ENCODE results near the gene GUCY1A1. TPM values are rescaled to one million over a fixed set of nuclear protein-coding genes. Genes with fewer than 3 reads are reported as not detected.

The GUCY1A1 gene
- total RNA-seq, 2 donors from 2014 or later: 7.6 to 20.0 TPM

DNA sequence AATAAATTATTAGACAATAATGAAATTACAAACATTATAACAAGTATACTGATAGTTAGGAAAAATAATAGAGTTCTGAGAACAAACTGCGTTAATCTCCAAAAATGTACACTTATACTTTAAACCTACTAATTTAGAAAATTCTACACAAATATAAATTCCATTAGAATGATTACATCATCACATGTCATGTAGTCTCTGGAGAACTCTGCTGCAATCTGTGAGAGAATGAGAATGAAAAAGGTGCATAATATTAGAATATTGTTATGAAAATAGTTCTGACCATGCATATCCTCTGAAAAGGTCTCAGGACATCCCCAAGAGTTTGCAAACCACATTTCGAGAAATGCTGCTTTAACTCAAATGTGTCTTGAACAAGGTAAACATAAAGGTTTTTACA lies 11.4 kb downstream of the GUCY1A1 start:
- no peaks in the 10 kb centered on the region for H3K9me3 ChIP-seq
- no peak for ATAC-seq
- no peaks in the 10 kb centered on the region for H3K36me3 ChIP-seq (replicated peaks in 1 of 2; ENCODE audit: insufficient read depth in 1 of 2, low read depth in 2 of 2)
- no peak for DNase-seq
- intact Hi-C loops (cut with DNase I): no loop called here
- H3K27ac ChIP-seq: no peak overlapping the region
- no peak overlapping the region for H3K4me3 ChIP-seq
- H3K27me3 ChIP-seq: no peaks in the 10 kb centered on the region
- peaks cover 17% of the 10 kb centered on the region for H3K4me1 ChIP-seq
- TF ChIP-seq, protein P1, sequence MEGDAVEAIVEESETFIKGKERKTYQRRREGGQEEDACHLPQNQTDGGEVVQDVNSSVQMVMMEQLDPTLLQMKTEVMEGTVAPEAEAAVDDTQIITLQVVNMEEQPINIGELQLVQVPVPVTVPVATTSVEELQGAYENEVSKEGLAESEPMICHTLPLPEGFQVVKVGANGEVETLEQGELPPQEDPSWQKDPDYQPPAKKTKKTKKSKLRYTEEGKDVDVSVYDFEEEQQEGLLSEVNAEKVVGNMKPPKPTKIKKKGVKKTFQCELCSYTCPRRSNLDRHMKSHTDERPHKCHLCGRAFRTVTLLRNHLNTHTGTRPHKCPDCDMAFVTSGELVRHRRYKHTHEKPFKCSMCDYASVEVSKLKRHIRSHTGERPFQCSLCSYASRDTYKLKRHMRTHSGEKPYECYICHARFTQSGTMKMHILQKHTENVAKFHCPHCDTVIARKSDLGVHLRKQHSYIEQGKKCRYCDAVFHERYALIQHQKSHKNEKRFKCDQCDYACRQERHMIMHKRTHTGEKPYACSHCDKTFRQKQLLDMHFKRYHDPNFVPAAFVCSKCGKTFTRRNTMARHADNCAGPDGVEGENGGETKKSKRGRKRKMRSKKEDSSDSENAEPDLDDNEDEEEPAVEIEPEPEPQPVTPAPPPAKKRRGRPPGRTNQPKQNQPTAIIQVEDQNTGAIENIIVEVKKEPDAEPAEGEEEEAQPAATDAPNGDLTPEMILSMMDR (IDR thresholded peaks at IDR 0.05): no peak
- no peak for TF ChIP-seq POLR2A (IDR thresholded peaks at IDR 0.05)
- WGBS, 2 donors: 84 to 95% methylated on average over 2 of the region's 2 CpGs

DNA sequence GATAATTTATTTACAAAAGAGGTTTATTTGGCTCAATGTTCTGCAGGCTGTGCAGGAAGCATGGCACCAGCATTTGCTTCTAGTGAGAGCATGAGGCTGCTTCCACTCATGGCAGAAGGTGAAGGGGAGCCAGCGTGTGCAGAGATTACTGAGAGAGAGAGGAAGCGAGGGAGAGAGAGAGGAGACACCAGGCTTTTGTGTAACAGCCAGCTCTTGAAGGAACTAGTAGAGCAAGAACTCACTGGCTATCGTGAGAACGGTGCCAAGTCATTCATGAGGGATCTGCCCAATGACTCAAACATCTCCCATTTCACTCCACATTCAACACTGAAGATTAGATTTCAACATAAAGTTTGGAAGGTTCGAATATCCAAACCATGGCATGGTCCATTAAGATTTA lies 12.7 kb downstream of the GUCY1A1 start:
- no peak overlapping the region for H3K27ac ChIP-seq
- H3K4me1 ChIP-seq: peaks cover 17% of the 10 kb centered on the region
- no peak for ATAC-seq
- H3K36me3 ChIP-seq (replicated peaks in 1 of 2; ENCODE audit: insufficient read depth in 1 of 2, low read depth in 2 of 2): no peaks in the 10 kb centered on the region
- no peaks in the 10 kb centered on the region for H3K9me3 ChIP-seq
- WGBS, 2 donors: 53 to 74% methylated on average over 5 of the region's 5 CpGs
- no peak for DNase-seq
- no peaks in the 10 kb centered on the region for H3K27me3 ChIP-seq
- no peak for TF ChIP-seq POLR2A (IDR thresholded peaks at IDR 0.05)
- TF ChIP-seq, protein P1 (IDR thresholded peaks at IDR 0.05): no peak
- H3K4me3 ChIP-seq: no peak overlapping the region
- intact Hi-C loops (cut with DNase I): no loop called here

DNA sequence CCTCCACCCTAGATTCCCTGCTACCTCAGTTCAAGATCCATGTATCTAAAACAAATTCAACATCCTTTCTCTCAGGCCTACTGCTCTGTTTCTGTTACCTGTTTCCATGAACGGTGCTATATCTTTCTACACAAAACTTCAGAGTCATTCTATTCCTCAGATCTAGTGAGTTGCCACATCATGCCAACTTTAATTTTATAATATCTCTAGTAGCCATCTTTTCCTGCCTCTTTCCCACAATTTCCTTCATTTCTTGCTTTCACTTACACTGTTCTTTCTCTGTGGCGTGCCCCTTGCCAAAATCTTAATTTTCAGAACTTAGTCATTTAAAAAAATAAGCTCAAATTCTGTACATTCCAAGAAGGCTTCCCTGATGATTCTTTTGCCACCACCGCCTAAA lies 15.2 kb downstream of the GUCY1A1 start:
- H3K4me1 ChIP-seq: no peaks in the 10 kb centered on the region
- intact Hi-C loops (cut with DNase I): loop anchor here (5.0 kb wide), 1 partner anchor 75 kb away; the partner anchor contains the start of gene GUCY1B1
- no peaks in the 10 kb centered on the region for H3K9me3 ChIP-seq
- no peak for ATAC-seq
- H3K4me3 ChIP-seq: no peak overlapping the region
- 64 to 66% methylated on average over 3 of the region's 3 CpGs for WGBS, 2 donors
- H3K27me3 ChIP-seq: no peaks in the 10 kb centered on the region
- DNase-seq: no peak
- no peaks in the 10 kb centered on the region for H3K36me3 ChIP-seq (replicated peaks in 1 of 2; ENCODE audit: insufficient read depth in 1 of 2, low read depth in 2 of 2)
- peak overlapping the region in 1 of 4 donors; percentile 5 for H3K27ac ChIP-seq
- TF ChIP-seq POLR2A (IDR thresholded peaks at IDR 0.05): no peak
- TF ChIP-seq, protein P1 (IDR thresholded peaks at IDR 0.05): no peak

DNA sequence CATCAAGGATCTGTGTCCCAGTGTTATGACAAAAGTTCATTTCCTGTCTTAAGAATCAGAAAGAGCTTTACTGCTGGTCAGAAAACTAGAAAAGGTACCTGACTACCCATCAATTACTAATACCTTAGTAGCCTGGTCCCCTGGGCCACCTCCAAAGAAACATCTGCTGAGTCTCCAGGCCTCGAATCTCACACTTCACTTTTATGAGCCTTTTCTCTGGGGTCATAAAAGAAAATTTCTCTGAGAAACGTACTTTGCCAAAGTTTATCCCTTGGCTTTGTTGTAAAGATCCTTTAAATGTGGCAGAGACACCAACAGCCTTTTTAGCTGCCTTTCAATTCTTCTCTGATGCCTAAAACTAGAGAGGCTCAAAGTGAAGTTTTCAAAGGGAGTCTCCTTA lies 17.8 kb downstream of the GUCY1A1 start:
- no peaks in the 10 kb centered on the region for H3K36me3 ChIP-seq (replicated peaks in 1 of 2; ENCODE audit: insufficient read depth in 1 of 2, low read depth in 2 of 2)
- peak overlapping the region in 1 of 4 donors; percentile 22 for H3K27ac ChIP-seq
- TF ChIP-seq, protein P1 (IDR thresholded peaks at IDR 0.05): no peak
- TF ChIP-seq POLR2A (IDR thresholded peaks at IDR 0.05): no peak
- H3K4me3 ChIP-seq: no peak overlapping the region
- WGBS, 2 donors: 47% methylated on average over 2 of the region's 2 CpGs
- H3K4me1 ChIP-seq: no peaks in the 10 kb centered on the region
- no peaks in the 10 kb centered on the region for H3K9me3 ChIP-seq
- DNase-seq (no peak), ATAC-seq (no peak)
- H3K27me3 ChIP-seq: no peaks in the 10 kb centered on the region
- intact Hi-C loops (cut with DNase I): loop anchor here (5.0 kb wide), 1 partner anchor 73 kb away; the partner anchor contains the start of gene GUCY1B1

DNA sequence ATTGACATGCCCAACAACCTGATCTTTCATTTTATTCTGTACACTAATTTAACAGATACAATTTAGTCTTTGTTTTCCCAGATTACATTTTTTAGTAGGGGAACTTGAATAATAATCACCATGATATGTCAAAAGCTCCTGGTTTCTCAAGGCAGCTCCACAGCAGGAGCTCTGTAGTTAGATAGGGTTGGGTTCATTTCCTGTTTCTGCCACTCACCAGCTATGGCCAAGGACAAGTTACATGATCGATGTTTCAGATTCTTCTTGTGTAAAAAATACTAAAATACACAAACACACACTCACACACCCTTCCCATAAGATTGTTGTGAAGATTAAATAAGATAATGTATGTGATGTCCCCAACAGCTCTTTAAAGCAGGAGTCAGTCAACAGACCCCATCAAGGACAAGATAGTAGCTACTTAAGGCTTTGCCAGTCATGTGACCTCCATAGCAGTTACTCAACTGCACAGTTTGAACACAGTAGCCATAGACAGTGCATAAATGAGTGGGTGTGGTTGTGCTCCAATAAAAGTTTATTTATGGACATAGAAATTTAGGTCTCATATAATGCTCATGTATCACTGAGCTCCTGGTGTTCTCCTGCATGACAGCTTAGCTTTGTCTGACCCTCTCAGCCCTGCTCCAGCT lies 18.4 kb downstream of the GUCY1A1 start:
- peak overlapping the region in 2 of 4 donors; percentile 6 to 15 for H3K27ac ChIP-seq
- 21 to 38% methylated on average over 1 of the region's 1 CpG for WGBS, 2 donors
- intact Hi-C loops (cut with DNase I): loop anchor here (5.0 kb wide), 1 partner anchor 72 kb away; the partner anchor contains the start of gene GUCY1B1
- TF ChIP-seq, protein P1 (IDR thresholded peaks at IDR 0.05): no peak
- TF ChIP-seq POLR2A (IDR thresholded peaks at IDR 0.05): no peak
- no peak for DNase-seq
- H3K4me3 ChIP-seq: no peak overlapping the region
- no peaks in the 10 kb centered on the region for H3K4me1 ChIP-seq
- H3K27me3 ChIP-seq: no peaks in the 10 kb centered on the region
- no peak for ATAC-seq
- H3K9me3 ChIP-seq: no peaks in the 10 kb centered on the region
- no peaks in the 10 kb centered on the region for H3K36me3 ChIP-seq (replicated peaks in 1 of 2; ENCODE audit: insufficient read depth in 1 of 2, low read depth in 2 of 2)
